GM10266 (cell line): ENCODE results near the gene SPIN2A.
"Not testable (repeated sequence)": the region's sequence is repeated elsewhere in the genome, so short reads cannot be mapped to it uniquely, and the experiment has no call there.

Experiments
- DNase-seq: peaks from one replicate; pipeline ENCODE4 v3.0.0; 2012; ENCODE audit errors: extremely low spot score
- CTCF ChIP-seq: IDR thresholded peaks from 2 replicates; pipeline ENCODE4 v1.5.1; 2012; ENCODE audit warnings: mild to moderate bottlenecking, low read depth; ENCODE audit not compliant: control insufficient read depth, insufficient read depth; ENCODE audit errors: missing control alignments

The SPIN2A gene

GRCh38 chrX:57137501-57137900, 304 bp upstream of the SPIN2A start:
- DNase-seq, result no peak
- no peak for TF ChIP-seq CTCF

- not testable (repeated sequence) for DNase-seq
These were observed 608 bp downstream of the SPIN2A start for GRCh38 chrX:57136589-57136988.

GRCh38 chrX:57135287-57135686, 1.9 kb downstream of the SPIN2A start:
- DNase-seq, result no peak
- no peak for TF ChIP-seq CTCF

- no peak for DNase-seq
- TF ChIP-seq CTCF, result no peak
These were observed 2.5 kb downstream of the SPIN2A start for GRCh38 chrX:57134702-57135101.

- DNase-seq, result no peak
- no peak for TF ChIP-seq CTCF
These were observed 3.5 kb downstream of the SPIN2A start for GRCh38 chrX:57133706-57134105.

GRCh38 chrX:57133284-57133683, 3.9 kb downstream of the SPIN2A start:
- not testable (repeated sequence) for DNase-seq

GRCh38 chrX:57132046-57132445, 5.2 kb downstream of the SPIN2A start:
- TF ChIP-seq CTCF, result no peak

GRCh38 chrX:57121816-57122215, 15.4 kb downstream of the SPIN2A start:
- DNase-seq, result no peak
- TF ChIP-seq CTCF, result no peak

More at GRCh38 chrX:57132046-57132445, 5.2 kb downstream of the SPIN2A start:
- no peak for DNase-seq
